HG03175 (cell line): ENCODE results near the gene HOXB5.

Source experiments
- ATAC-seq: cut with Tn5 transposase; IDR thresholded peaks from one replicate; pipeline ENCODE4 v1.9.1; 2021; ENCODE audit warnings: mild to moderate bottlenecking, moderate library complexity; ENCODE audit not compliant: unreplicated experiment

The HOXB5 gene

DNA sequence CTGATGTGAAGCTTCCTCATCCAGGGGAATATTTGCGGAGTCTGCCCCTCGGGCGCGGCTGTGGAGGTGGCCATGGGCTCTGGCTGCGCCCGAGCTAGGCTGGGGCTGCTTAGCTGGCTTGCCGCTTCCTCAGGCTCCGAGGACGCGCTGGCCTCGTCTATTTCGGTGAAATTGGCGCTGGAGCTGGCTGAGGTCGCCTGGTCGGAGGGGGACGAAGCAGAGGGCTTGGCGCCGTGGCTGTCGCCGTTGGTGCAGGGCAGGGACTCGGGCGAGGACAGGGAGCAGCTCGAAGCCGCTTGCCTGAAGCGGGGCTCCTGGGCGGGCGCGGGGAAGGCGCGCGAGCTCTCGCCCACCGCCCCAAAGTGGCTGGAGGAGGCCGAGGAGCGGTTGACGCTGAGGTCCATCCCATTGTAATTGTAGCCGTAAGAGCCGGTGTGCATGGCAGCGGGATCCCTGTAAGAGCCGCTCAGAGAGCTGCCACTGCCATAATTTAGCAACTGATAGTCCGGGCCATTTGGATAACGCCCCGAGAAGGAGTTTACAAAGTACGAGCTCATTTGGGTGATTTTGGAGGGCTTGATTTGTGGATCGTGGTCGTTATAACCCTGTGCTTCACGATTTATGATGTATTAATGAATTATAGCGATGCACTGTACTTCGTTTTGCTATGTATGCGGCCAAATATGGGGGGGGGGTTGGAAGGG is at the start of gene HOXB5:
TSS of gene HOXB5 (minus strand) at position 654 of the 704 bp plus-strand sequence. CDS start at position 557, 97 bp downstream.
- ATAC-seq, result no peak

DNA sequence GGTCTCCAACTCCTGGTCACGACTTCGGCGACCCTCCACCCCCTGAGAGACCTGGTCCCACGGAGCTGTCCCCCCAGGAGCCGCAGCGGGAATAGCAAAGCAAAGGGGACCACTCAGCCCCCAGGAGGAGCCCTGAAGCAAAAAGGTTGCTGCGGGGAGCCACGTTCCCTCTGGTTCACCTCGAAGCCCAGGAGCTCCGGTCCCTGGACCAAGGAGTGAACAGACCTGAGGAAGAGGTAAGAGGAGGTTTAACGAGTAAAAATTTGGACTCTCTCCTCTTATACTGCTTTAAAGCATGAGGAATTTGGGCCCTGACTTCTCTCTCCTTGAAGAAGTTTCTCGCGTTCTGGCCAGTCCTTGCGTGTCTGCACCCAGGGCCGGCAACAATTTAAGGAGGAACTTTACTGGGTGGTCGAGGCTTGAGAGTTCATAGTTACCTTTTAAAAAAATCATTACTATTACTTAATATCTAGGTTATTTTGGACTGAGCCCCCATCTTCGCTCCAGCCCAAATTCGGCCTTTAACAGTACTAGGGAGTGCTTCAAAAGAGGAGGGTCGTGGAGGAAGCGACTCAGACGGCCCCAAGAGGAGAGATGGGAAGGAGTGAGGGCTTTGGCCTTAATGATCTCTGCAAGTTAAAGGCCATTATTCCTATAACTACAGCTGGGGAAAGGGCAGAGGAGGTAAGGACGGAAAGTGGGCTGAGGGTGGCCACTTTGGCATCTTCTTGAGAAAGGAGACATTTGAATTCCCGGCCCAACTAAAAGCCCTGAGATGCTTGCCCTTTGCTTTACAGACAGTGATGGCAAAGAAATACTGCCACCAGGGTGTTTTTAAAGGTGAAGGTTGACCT is 49.5 kb upstream of the HOXB5 start:
- no peak for ATAC-seq

DNA sequence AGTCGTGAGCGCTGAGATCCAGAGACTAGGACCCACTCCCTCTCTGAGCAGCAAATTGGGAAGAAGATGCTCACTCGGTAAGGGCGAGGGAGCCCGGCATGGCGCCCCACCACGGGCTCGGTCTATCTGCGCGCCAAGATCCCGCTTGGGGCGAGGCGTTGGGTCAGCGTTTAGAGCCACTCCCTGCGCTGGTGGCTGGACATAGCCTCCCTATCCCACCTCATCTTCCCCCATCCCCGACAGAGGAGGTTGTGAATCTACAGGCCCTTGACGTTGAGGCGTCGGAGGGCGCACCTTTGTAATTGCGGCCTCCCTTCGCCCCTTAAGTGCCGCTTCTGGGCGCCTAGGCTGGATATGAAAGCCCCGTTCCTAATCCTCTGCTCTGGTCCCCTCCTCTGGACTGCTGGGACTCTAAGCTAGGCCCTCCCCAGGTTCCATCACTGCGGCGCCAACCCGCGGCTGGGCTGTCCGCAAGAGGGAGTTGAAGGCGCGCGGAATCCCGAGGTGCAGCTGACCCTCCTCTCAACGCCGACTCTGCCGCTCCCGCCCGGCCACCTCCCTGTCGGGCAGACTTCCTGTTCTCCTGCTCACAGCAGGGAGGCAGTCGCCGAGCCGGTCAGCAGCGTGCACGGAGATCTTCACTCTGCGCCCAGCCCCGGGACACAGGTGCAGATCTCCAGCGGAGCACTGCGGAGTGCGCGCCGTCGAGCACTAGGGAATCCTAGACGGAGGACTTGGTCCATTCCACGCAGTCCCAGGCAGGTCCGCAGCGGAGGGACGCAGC is 48.7 kb upstream of the HOXB5 start:
- no peak for ATAC-seq

DNA sequence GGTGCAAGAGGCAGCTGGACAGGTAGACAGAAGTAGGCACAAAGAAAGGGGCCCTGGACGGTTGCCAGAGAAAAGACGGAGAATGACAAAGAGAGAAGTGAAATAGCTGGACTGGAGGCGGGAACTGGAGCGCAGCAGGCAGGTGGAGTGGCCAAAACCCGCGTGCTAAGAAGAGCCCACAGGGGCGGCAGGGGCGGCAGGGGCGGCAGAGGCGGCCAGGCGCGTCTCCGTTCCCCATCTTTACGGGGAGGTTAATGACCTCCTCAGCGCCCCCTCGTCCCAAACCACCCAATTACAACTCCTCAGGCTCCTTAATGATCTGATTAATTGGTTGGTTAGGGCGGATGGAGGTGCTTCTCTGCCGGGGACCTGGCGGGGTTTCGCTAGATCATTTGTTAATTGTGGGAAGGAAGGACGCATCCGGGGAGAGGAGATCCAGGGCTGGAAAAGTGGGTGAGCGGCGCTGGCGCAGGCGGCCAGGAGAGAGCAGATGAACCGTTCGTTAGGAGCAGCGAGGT is 48.0 kb upstream of the HOXB5 start:
- ATAC-seq, result no peak

DNA sequence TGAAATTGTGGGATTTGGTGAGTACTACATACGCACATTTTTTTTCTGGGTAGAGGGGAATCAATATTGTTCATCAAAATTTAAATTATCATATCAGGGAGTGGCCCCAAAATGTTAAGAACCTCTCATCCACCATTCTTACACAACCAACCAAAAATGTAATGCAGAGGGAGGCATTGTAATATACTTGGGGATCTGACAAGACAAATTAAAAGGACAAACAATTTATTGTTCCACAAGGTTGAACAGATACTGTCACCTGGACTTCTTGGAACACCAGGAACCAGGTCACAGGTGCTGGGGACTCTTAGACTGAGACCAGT is 47.2 kb upstream of the HOXB5 start:
- ATAC-seq, result no peak

DNA sequence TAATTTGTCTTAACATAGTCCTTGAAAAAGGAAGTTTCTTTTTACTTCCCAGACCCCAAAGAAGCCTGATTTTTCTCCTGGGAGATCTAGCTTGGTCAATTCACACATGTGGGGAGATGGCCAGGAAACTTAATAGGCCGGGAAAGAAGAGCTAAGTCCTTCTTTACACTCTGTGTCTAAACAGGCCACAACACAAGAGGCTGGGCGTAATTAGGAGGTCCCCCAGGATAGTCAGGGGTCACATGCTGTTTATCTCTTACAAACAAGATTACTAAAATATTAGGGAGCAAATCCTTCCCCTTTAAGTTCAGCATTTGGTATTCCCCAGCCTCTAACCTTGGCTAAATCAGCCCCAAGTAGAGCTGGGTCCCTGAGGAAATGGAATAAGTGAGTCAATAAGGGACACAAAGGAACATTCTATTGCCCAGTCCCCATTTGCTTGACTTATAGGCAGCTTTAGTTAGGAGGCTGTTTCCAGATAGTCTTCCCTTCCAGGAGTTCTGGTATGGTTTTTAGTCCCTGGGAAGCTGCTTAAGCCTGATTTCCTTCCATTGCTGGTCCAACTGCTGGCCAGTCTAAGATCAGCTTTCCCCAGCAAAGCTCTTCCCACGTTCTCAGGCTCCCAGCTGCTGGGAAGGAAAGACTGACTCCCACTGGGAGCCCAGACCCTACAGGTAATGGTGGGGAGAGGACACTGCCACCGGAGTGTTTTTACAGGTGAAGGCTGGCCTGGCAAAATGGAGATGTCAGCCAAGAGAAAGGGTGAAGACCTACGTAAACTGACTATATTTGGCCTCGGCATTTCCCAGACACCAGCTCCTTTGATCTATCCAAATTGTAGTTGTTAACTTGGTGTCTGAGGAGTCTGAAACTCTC is 46.6 kb upstream of the HOXB5 start:
- no peak for ATAC-seq

DNA sequence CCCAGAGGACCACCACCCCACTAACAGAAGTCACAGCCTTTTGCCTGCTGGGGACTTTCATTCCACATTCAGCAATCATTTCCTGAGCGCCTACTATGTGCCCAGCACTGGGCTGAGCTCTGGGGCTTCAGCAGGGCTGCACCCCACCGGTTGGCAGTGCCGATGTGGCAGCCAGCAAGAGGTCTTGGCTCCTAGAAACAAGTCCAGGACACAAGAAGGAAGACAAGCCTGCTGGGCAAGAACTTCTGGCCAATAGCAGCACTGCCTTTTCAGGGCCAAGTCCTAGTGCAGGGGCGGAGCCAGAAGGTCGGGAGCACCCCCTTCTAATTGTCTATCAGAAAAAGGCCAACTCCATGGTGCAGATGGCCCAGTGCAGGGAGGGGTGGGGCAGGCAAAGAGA is 45.6 kb upstream of the HOXB5 start:
- ATAC-seq, result no peak

DNA sequence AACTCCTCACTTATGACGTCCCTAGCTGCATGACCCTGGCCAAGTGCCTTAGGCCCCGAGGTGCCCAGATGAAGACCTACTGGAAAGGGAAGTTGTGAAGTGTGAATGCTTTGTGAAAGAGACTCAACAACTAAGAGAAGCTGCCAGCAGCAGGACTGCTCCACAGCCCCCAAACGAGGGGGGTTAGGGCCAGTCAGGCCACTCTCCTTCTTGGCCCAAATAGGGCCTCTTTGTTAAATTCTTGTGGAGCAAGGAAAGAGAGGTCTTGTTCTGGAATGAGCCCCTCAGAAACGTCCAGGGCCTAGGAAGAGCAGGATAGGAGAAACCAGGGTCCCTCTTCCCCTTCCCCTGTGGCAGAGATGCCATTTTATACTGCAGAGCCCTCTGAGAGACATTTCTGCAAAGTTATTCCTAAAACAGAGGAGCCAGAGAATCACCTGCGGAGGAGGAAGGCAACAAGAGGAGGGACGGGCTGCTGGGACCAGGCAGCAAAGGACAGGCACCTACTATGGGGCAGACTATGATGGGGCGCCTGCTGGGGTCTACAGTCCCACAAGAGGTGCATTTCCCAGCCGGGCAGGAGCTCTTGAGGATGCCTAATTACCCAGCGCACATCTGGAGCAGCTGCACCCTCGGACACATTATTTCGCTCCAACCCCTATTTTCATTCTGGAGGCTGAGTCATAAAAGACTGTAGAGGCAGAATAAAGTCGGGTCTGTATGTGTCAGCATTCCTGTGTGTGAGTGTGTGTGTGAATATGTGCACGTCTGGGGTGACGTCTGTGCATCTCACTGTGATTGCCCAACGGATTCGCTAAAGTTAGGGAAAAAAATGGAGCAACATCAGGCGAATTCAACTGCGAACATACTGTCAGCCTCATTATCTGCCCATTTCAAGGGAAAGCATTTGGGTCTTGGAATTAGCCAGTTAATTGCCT is 44.0 kb upstream of the HOXB5 start:
- ATAC-seq, result no peak

DNA sequence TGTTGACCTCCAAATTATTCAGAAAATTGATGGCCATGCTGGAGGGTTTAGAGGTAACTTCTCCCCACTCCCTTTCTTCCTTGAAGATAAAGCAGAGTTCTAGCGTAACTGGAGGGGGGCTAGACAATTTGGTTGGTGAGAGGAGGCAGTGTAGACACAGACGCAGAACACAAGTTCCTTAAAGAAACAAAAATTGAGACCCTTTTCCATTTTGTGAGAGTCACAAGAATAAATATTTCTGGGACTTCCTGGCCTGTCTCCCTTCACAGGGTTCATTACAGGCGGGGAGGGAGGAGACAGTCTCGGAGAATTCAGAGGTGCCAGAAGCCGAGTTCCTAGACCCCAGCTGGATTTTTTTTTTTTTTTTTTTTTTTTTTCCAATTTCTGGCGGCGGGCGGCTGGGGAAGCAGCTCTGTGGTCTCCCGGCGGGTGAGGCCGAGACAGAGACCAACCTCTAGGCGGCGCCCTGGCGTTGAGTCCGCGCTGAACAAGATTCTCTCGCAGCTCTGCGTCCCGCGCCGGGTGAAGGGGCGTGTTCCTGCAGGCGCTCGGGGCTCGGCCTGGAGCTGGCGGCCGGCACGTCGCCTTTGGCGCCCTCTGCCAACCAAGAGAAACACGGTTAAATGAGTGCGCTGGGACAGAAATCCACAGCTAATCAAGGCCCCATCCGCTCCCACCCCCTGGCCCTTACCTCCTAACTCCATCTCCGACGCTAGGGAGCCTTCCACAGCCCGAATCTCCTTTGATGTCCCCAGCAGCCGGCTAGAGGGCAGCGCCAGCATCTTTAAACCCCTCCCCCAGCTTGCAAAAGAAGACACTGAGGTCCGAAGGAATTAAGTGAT is 42.8 kb upstream of the HOXB5 start:
- ATAC-seq, result peak; percentile 42

DNA sequence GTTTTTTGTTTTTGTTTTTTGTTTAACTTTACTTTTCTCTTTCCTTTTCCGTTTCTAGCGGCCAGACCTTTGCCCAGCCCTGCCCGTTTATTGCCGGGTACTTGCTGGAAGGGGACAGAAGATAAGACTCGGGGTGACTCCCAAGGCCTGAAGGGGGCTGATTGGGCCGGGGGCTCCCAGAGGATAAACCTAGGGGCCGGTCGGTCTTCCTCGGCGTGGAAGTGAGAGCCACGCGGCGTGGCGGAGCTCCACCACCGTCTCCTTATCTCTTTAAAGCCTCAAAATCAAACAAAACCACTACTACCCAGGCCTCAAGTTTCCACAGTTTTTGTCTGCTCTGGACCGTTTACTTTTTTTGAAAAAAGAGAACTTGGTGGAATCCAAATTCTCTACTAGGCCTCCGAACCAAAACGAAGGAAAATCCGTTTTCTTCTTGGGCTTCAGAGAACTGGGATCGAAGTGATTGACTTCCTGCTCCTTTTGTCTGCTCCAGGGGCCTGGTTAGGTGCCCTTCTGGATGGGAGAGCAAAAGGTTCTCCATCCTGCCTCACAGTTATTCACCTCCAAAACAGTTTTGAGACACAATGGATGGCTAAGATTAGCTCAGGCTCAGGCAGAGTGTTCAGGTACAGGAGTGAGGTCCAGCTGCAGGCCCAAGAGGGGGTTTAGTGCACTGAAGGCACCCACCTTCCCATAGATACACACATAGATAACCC is 41.1 kb upstream of the HOXB5 start:
- no peak for ATAC-seq

DNA sequence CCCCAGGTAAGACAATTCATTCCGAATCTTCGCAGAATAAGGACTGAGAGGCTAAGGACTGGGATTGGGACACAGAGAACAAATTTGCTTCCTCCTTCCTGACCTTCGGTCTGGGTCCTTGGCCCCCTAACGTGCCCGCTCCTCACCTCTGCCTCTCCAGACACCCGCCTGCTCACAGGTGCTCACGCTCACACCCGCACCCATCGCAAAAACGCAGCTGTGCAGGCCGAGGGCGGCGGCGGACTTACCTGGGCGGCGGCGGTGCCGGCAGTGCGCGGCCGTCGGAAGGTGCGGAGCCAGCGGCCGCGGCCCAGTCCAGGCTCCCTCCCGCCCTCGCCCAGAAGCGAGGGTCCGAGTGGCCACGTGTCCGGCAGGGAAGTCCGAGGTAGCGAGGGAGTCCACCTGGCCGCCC is 39.7 kb upstream of the HOXB5 start:
- no peak for ATAC-seq

DNA sequence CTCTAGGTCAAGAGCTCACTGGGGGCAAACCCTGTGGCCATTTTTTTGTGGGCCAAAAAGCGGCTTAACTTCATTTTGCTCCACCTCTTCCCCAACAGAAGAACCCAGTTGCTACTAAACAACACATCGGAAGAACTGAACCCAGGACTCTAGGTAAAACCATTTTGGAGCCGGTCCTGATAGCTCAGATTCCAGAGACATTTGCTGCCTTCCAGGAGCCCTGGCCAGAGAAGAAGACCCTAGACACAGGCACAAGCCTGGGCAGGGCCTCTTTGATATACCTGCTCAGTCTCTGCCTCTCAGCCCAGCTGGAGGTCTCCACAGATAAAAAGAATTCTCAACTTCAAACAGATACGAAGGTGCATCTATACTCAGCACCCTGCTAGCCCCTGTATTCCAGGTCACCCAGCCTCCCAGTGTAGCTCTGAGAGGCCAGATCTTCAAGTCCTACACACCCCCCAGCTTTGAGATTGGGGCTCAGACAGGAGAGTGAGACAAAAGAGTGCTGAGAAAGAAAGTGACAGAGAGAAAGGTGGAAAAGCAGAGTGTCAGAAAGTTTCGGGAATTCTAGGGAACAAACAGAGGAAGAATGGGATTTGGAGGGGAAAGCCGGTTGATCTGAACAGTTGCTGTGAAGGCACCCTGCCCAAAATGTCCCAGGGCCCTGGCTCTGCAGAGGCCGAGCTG is 39.1 kb upstream of the HOXB5 start:
- no peak for ATAC-seq

DNA sequence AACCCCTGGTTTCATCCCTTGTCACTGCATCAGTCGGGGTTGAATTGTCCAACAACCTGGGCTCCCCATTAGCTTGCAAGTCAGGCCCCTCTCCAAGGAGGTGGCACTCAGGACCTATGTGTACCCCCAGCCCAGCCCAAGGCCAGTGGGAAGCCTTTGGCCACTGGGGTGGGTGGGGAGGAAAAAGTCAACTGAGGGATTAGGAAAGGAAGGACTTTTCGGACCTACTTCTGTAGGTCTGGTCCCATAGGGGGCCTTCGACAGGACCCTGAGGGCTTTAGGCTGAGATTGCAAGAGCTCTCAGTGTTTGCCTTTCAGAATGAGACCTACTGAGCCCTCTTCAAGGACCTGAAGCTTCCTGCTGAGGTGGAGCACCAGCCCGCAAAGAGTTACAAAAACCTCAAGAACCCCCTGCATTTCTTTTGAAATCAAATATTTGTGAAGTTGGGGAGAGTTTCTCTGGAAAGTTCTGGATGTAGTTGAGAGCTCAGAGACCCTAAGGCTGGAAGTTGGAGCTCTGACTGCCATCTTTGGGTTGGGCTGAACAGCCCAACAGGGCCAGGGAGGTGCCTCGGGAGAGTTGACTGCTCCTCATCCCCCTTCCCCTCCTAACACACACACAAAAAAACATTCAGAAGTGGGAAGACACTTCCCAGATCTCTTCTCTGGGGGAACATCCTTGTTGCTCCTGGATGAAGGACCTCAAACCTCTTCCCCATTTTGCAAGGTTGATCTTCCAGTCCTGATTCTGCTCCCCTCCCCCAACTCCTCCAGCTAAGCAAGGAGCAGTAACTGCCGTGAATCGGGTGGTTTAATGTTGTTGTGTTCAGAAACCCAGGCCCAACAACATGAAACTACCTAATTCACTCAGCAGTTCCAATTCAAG is 38.4 kb upstream of the HOXB5 start:
- no peak for ATAC-seq

DNA sequence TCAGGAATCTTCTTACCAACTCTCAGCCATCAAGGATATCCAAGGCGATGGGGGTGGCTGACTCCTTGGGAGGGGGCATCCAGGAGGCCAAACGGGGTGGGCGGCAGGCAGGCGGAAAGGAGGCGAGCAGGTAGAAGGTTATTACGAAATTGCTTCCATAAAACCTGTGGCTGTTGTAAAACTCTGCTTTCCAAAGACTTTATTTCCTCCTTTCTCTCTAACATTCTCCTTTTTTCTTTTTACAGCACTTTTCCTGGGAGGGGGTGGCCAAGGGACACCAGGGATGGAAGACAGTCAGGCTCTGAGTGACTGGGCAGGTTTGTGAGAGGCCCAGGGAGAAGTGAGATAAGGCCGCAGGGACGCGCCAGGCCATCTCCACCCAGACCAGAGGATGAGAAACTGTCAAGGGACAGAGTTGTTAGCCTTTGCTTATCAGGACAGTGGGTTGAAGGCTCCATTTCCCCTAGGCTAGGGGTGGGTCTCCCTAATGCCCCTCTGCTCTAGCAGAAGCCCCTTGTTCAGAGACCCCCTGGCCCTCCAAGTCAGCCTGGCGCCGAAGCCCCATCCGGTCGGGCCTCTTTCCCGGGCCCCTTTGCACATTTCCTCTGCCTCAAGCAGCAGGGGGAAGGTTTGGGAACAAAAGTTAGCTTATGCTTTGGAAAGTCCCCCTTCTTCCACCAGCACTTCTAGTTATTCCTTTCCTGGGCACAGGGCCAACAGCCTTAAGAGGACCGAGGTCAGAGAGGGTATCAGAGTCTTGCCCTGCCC is 37.5 kb upstream of the HOXB5 start:
- no peak for ATAC-seq
